ENCODE measurements around the gene CFAP69.
"Not testable (repeated sequence)": the region's sequence is repeated elsewhere in the genome, so short reads cannot be mapped to it uniquely, and the experiment has no call there.

GRCh38 chr7:90256011-90256410 lies 11.0 kb downstream of the CFAP69 start:
- not testable (repeated sequence) for TF ChIP-seq CTCF (conservative IDR thresholded peaks at IDR 0.05 in 1 of 2, IDR thresholded peaks at IDR 0.05 in 1 of 2; ENCODE audit: low read depth in 1 of 2, low read length in 2 of 2); EZH2 (IDR thresholded peaks at IDR 0.05; ENCODE audit: low read length, missing control alignments)
